SK-N-SH treated with all-trans-retinoic acid at 6 μM for 48 hours (cell line): ENCODE results near the gene NDFIP1.
"Not testable (repeated sequence)": the region's sequence is repeated elsewhere in the genome, so short reads cannot be mapped to it uniquely, and the experiment has no call there.

Source experiments
- ATAC-seq: fragments of 200-7000 bp; cut with Tn5 transposase; 3 replicates; pipeline ENCODE4 v1.9.1; 2020; ENCODE audit warnings: mild to moderate bottlenecking, moderate library complexity
- BACH2 ChIP-seq: fragments of 250-450 bp; sonication (Bioruptor Pico); IDR thresholded peaks from 2 replicates; pipeline ENCODE4 v1.9.0; 2021; ENCODE audit warnings: mild to moderate bottlenecking, borderline replicate concordance
- CREB5 ChIP-seq: fragments of 250-450 bp; sonication (Bioruptor Pico); IDR thresholded peaks from 2 replicates; pipeline ENCODE4 v1.5.1; 2020; ENCODE audit warnings: low read depth, mild to moderate bottlenecking, moderate library complexity
- CSDC2 ChIP-seq: fragments of 250-450 bp; sonication (Bioruptor Pico); IDR thresholded peaks from 2 replicates; pipeline ENCODE4 v1.5.0; 2020; ENCODE audit warnings: mild to moderate bottlenecking, moderate library complexity
- ESRRG ChIP-seq: fragments of 250-450 bp; sonication (Bioruptor Pico); IDR thresholded peaks from 2 replicates; pipeline ENCODE4 v1.6.1; 2021; ENCODE audit warnings: mild to moderate bottlenecking
- GLIS3 ChIP-seq: fragments of 250-450 bp; sonication (Bioruptor Pico); IDR thresholded peaks from 2 replicates; pipeline ENCODE4 v1.5.0; 2020; ENCODE audit warnings: mild to moderate bottlenecking, moderate library complexity
- ISL1 ChIP-seq: fragments of 250-450 bp; sonication (Bioruptor Pico); IDR thresholded peaks from 2 replicates; pipeline ENCODE4 v2.1.2; 2022; ENCODE audit warnings: mild to moderate bottlenecking, moderate library complexity
- OSR1 ChIP-seq: fragments of 250-450 bp; sonication (Bioruptor Pico); IDR thresholded peaks from 2 replicates; pipeline ENCODE4 v1.8.0; 2022; ENCODE audit warnings: moderate library complexity, mild to moderate bottlenecking, inconsistent platforms
- PPARA ChIP-seq: fragments of 250-450 bp; sonication (Bioruptor Pico); IDR thresholded peaks from 2 replicates; pipeline ENCODE4 v1.5.0; 2020; ENCODE audit warnings: mild to moderate bottlenecking, borderline replicate concordance
- RARB ChIP-seq: fragments of 250-450 bp; sonication (Bioruptor Pico); IDR thresholded peaks from 2 replicates; pipeline ENCODE4 v1.8.0; 2021; ENCODE audit warnings: mild to moderate bottlenecking, moderate library complexity
- SNAI2 ChIP-seq: fragments of 250-450 bp; sonication (Bioruptor Pico); IDR thresholded peaks from 2 replicates; pipeline ENCODE4 v1.5.0; 2020; ENCODE audit warnings: mild to moderate bottlenecking, moderate library complexity
- TCF4 ChIP-seq: fragments of 250-450 bp; sonication (Bioruptor Pico); IDR thresholded peaks from 2 replicates; pipeline ENCODE4 v1.8.0; 2021; ENCODE audit warnings: mild to moderate bottlenecking, moderate library complexity, borderline replicate concordance
- ZC3H10 ChIP-seq: fragments of 250-450 bp; sonication (Bioruptor Pico); IDR thresholded peaks from 2 replicates; pipeline ENCODE4 v1.5.1; 2021; ENCODE audit warnings: mild to moderate bottlenecking, moderate library complexity
- ZFP3 ChIP-seq: fragments of 250-450 bp; sonication (Bioruptor Pico); IDR thresholded peaks from 2 replicates; pipeline ENCODE4 v1.5.0; 2020; ENCODE audit warnings: mild to moderate bottlenecking, moderate library complexity
- ZNF70 ChIP-seq: fragments of 450-650 bp; formaldehyde crosslinking; IDR thresholded peaks from 2 replicates; pipeline ENCODE4 v1.5.0; 2020; ENCODE audit warnings: mild to moderate bottlenecking, moderate library complexity
- TF ChIP-seq, protein P1 (sequence below): fragments of 250-450 bp; sonication (Bioruptor Pico); IDR thresholded peaks from 2 replicates; pipeline ENCODE4 v1.5.1; 2021; ENCODE audit warnings: mild to moderate bottlenecking, moderate library complexity
- TF ChIP-seq, protein P2 (sequence below): fragments of 250-450 bp; sonication (Bioruptor Pico); IDR thresholded peaks from 2 replicates; pipeline ENCODE4 v1.8.0; 2020; ENCODE audit warnings: mild to moderate bottlenecking, moderate library complexity, borderline replicate concordance
- TF ChIP-seq, protein P3 (sequence below): fragments of 250-450 bp; sonication (Bioruptor Pico); IDR thresholded peaks from 2 replicates; pipeline ENCODE4 v1.5.0; 2020; ENCODE audit warnings: mild to moderate bottlenecking, moderate library complexity

NDFIP1 gene

GRCh38 chr5:142186514-142186856 is 77.9 kb downstream of the NDFIP1 start:
- no peak for ATAC-seq
- TF ChIP-seq, protein P1, sequence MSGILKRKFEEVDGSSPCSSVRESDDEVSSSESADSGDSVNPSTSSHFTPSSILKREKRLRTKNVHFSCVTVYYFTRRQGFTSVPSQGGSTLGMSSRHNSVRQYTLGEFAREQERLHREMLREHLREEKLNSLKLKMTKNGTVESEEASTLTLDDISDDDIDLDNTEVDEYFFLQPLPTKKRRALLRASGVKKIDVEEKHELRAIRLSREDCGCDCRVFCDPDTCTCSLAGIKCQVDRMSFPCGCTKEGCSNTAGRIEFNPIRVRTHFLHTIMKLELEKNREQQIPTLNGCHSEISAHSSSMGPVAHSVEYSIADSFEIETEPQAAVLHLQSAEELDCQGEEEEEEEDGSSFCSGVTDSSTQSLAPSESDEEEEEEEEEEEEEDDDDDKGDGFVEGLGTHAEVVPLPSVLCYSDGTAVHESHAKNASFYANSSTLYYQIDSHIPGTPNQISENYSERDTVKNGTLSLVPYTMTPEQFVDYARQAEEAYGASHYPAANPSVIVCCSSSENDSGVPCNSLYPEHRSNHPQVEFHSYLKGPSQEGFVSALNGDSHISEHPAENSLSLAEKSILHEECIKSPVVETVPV (CRISPR knock-in tag): no peak
- TF ChIP-seq TCF4 (CRISPR knock-in tag) (no peak), PPARA (no peak), SNAI2 (CRISPR knock-in tag) (no peak), BACH2 (no peak), ISL1 (CRISPR knock-in tag) (no peak), ZFP3 (no peak), CREB5 (no peak), ESRRG (no peak), ZC3H10 (CRISPR knock-in tag) (no peak), OSR1 (CRISPR knock-in tag) (no peak), RARB (CRISPR knock-in tag) (no peak)

- 0 out of 2 replicates have a peak, but pooled peaks have one; percentile 5 for TF ChIP-seq ZNF70 (CRISPR knock-in tag)
- 0 out of 2 replicates have a peak, but pooled peaks have one; percentile 20 for TF ChIP-seq PPARA
- TF ChIP-seq BACH2: no peak
- ATAC-seq: no peak
These were observed 78.4 kb downstream of the NDFIP1 start for GRCh38 chr5:142186857-142187594.

GRCh38 chr5:142188691-142189090 is 80.1 kb downstream of the NDFIP1 start:
- not testable (repeated sequence) for ATAC-seq

GRCh38 chr5:142189813-142190212 is 81.2 kb downstream of the NDFIP1 start:
- ATAC-seq: no peak
- no peak for TF ChIP-seq GLIS3 (CRISPR knock-in tag)
- TF ChIP-seq CREB5: no peak
- TF ChIP-seq, protein P2, sequence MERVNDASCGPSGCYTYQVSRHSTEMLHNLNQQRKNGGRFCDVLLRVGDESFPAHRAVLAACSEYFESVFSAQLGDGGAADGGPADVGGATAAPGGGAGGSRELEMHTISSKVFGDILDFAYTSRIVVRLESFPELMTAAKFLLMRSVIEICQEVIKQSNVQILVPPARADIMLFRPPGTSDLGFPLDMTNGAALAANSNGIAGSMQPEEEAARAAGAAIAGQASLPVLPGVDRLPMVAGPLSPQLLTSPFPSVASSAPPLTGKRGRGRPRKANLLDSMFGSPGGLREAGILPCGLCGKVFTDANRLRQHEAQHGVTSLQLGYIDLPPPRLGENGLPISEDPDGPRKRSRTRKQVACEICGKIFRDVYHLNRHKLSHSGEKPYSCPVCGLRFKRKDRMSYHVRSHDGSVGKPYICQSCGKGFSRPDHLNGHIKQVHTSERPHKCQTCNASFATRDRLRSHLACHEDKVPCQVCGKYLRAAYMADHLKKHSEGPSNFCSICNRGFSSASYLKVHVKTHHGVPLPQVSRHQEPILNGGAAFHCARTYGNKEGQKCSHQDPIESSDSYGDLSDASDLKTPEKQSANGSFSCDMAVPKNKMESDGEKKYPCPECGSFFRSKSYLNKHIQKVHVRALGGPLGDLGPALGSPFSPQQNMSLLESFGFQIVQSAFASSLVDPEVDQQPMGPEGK (CRISPR knock-in tag): no peak
- TF ChIP-seq, protein P3, sequence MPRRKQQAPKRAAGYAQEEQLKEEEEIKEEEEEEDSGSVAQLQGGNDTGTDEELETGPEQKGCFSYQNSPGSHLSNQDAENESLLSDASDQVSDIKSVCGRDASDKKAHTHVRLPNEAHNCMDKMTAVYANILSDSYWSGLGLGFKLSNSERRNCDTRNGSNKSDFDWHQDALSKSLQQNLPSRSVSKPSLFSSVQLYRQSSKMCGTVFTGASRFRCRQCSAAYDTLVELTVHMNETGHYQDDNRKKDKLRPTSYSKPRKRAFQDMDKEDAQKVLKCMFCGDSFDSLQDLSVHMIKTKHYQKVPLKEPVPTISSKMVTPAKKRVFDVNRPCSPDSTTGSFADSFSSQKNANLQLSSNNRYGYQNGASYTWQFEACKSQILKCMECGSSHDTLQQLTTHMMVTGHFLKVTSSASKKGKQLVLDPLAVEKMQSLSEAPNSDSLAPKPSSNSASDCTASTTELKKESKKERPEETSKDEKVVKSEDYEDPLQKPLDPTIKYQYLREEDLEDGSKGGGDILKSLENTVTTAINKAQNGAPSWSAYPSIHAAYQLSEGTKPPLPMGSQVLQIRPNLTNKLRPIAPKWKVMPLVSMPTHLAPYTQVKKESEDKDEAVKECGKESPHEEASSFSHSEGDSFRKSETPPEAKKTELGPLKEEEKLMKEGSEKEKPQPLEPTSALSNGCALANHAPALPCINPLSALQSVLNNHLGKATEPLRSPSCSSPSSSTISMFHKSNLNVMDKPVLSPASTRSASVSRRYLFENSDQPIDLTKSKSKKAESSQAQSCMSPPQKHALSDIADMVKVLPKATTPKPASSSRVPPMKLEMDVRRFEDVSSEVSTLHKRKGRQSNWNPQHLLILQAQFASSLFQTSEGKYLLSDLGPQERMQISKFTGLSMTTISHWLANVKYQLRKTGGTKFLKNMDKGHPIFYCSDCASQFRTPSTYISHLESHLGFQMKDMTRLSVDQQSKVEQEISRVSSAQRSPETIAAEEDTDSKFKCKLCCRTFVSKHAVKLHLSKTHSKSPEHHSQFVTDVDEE (CRISPR knock-in tag): no peak
- TF ChIP-seq TCF4 (CRISPR knock-in tag): no peak
- TF ChIP-seq ZC3H10 (CRISPR knock-in tag): no peak
- TF ChIP-seq CSDC2: no peak
- no peak for TF ChIP-seq PPARA
- TF ChIP-seq RARB (CRISPR knock-in tag): no peak
- TF ChIP-seq, protein P1 (CRISPR knock-in tag): no peak
